Measurements from ENCODE around the gene ORC1.
"Not testable (repeated sequence)": the region's sequence is repeated elsewhere in the genome, so short reads cannot be mapped to it uniquely, and the experiment has no call there.

Gene ORC1

DNA sequence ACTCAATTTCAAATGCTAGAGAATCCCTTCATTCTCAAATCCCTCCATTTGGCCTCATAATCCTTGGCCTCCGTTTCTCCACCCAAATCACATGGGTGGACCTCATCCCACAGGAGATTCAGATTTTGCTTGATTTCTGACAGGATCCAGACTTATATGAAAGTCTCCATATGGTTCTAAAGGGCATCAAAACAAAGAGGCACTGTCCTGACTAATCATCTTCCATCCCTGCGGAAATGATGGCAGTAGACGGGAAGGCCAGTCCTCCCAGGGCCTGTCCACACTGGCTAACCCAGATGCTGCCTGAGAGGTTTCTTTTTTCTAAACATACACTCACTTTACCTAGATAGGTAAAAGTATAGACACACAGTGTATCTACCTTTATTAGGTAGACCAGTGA, 18.8 kb downstream of the ORC1 start:
- no peak for DNase-seq (ENCODE audit: low spot score)

GRCh38 chr1:52369851-52370250, 34.4 kb downstream of the ORC1 start:
- not testable (repeated sequence) for DNase-seq (ENCODE audit: low spot score)

DNA sequence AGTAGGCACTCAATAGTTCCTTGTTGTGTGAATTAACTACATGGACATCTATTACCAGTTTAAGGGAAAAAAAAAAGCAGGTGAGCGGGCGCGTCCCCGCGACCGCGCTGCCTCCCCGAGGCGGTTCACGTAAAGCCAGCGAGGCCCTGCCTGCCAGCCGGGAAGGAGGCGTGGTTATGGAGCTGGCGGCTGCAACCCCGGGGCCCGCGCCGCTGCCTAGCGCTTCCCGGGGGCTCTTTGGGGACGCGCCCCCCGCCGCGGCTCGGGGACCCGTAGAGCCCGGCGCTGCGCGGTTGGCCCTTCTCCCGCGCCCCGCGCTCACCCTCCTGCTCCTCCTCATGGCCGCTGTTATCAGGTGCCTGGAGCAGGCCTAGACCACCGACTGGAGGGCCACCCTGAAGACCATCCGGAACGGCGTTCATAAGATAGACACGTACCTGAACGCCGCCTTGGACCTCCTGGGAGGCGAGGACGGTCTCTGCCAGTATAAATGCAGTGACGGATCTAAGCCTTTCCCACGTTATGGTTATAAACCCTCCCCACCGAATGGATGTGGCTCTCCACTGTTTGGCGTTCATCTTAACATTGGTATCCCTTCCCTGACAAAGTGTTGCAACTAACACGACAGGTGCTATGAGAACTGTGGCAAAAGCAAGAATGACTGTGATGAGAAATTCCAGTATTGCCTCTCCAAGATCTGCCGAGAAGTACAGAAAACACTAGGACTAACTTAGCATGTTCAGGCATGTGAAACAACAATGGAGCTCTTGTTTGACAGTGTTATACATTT, 35.6 kb downstream of the ORC1 start:
- peak; percentile 79 for DNase-seq (ENCODE audit: low spot score)

DNA sequence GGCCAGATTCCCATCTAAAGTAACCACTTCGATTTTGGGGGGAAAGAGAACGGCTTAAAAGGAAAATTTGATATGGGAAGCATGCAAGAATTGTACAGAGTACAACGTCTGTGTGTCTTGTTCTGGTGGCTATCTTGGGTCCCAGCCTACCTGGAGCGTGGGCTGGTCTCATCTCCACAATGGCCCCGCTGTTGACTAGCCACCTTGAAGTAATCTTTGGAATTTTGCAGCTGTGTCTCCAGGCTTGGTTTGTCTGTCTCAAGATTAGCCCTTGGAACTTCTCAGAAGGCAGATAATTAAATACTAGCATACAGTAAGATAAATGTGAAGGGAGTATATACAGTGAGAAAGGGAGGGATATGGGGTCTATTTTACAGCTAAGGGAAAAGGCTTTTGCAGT, 37.0 kb downstream of the ORC1 start:
- no peak for DNase-seq (ENCODE audit: low spot score)

DNA sequence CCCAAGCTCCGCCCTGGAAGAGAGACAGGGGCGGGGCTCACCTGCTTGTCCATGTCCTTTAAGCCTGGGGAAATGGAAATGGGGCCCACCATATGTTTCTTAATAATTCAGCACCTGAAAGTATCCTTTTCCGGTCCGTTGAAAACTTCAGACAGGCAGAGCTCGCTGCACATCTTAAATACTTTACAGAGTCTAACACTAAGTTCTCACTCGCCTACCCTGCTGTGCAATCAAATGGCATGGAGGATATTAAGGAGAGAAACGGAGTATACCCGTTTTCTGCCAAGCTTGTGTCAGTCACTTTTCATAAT, 37.8 kb downstream of the ORC1 start:
- DNase-seq (ENCODE audit: low spot score): no peak

- peak; percentile 100 for DNase-seq (ENCODE audit: low spot score)
Measured at GRCh38 chr1:52365746-52366516, 38.3 kb downstream of the ORC1 start, which contains the start of gene CC2D1B. CC2D1B (minus strand) TSS chr1:52366205; CDS start chr1:52364620, 1,585 bp downstream.

GRCh38 chr1:52365071-52365745, 39.0 kb downstream of the ORC1 start:
- peak; percentile 68 for DNase-seq (ENCODE audit: low spot score)

- no peak for DNase-seq (ENCODE audit: low spot score)
Measured at GRCh38 chr1:52364235-52364839, 39.9 kb downstream of the ORC1 start.

GRCh38 chr1:52360595-52360968, 43.6 kb downstream of the ORC1 start:
- no peak for DNase-seq (ENCODE audit: low spot score)

- DNase-seq (ENCODE audit: low spot score): no peak
Measured at GRCh38 chr1:52359676-52360594, 44.3 kb downstream of the ORC1 start.

GRCh38 chr1:52358851-52359497, 45.2 kb downstream of the ORC1 start:
- no peak for DNase-seq (ENCODE audit: low spot score)

- DNase-seq (ENCODE audit: low spot score): no peak
Measured at GRCh38 chr1:52357397-52357796, 46.8 kb downstream of the ORC1 start.

GRCh38 chr1:52356818-52357355, 47.3 kb downstream of the ORC1 start:
- no peak for DNase-seq (ENCODE audit: low spot score)

- DNase-seq (ENCODE audit: low spot score): no peak
Measured at GRCh38 chr1:52355847-52356505, 48.2 kb downstream of the ORC1 start.

GRCh38 chr1:52355436-52355835, 48.8 kb downstream of the ORC1 start:
- no peak for DNase-seq (ENCODE audit: low spot score)

GRCh38 chr1:52352690-52353089, 51.5 kb downstream of the ORC1 start:
- no peak for DNase-seq (ENCODE audit: low spot score)

- DNase-seq (ENCODE audit: low spot score): peak; percentile 72
Measured at GRCh38 chr1:52348704-52349300, 55.4 kb downstream of the ORC1 start.

- DNase-seq (ENCODE audit: low spot score): no peak
Measured at GRCh38 chr1:52346653-52347052, 57.6 kb downstream of the ORC1 start.

DNA sequence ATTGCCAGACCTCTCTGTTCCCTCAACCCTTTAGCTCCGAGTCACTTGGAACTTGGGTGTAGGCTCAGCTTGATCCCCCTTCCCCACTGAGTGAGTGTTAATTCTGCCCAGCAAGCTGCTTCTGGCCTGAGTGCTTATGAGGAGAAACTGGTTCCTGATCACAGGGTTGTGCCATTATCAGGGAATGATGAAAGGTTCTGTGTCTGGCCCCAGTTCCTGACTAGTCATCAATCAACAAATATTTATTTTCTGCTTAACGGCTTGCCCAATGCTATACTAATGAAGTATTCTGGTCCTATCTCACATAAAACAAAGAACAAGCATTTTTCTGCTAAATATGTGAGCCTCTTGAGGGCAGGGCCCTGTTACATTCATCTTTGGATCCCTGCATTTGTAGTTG, 59.0 kb downstream of the ORC1 start:
- no peak for DNase-seq (ENCODE audit: low spot score)

GRCh38 chr1:52343979-52344378, 60.2 kb downstream of the ORC1 start:
- DNase-seq (ENCODE audit: low spot score): no peak
